SK-N-SH (cell line): ENCODE results near the gene DSTN. TPM values are rescaled to one million over a fixed set of nuclear protein-coding genes. Genes with fewer than 3 reads are reported as not detected.

ENCODE experiments used
- CTCF ChIA-PET: fragments of 300-600, 350-600 bp; formaldehyde crosslinking; extraction: SDS; loops from one replicate; lab custom pipeline; 2021; lab: Yijun Ruan, JAX
- POLR2A ChIA-PET: fragments of 350-600 bp; sonication (Branson Sonifier 250); formaldehyde crosslinking; extraction: SDS; loops from one replicate; lab custom pipeline; 2020; ENCODE audit warnings: antibody characterized with exemption, inconsistent platforms; lab: Yijun Ruan, JAX
- DNase-seq: peaks from one replicate; pipeline ENCODE4 v3.0.0; 2012
- H2AFZ ChIP-seq: fragments of 200-600 bp; sonication (generic); 2 replicates; pipeline ENCODE4 v1.8.1; 2016; ENCODE audit warnings: antibody characterized with exemption, mild to moderate bottlenecking, low read depth
- H3F3A ChIP-seq: fragments of 200-600 bp; sonication (generic); replicated peaks from 2 replicates; pipeline ENCODE3; 2016; ENCODE audit warnings: antibody characterized with exemption, mild to moderate bottlenecking; ENCODE audit not compliant: insufficient read depth
- H3K27ac ChIP-seq, 2 experiments: fragments of 200-500 bp in 1 of 2; fragments of 200-600 bp in 1 of 2; sonication (Bioruptor generic) in 1 of 2; sonication (generic), shearing (Covaris generic) in 1 of 2; 2 replicates each; pipeline versions ENCODE4 v1.5.1 to v1.6.1; 2014 to 2016; ENCODE audit warnings: low read depth in 2 of 2, inconsistent platforms in 1 of 2, low read length in 1 of 2, mild to moderate bottlenecking in 1 of 2, mixed read lengths in 1 of 2
- H3K27me3 ChIP-seq: fragments of 200-600 bp; sonication (generic), shearing (Covaris generic); 2 replicates; pipeline ENCODE4 v1.6.1; 2016; ENCODE audit warnings: mixed run types; ENCODE audit not compliant: insufficient read depth
- H3K36me3 ChIP-seq, 2 experiments: fragments of 200-500 bp in 1 of 2; fragments of 200-600 bp in 1 of 2; sonication (Bioruptor generic) in 1 of 2; sonication (generic) in 1 of 2; replicated peaks in 1 of 2; 2 replicates each; pipeline versions ENCODE3 to v1.5.1; 2014 to 2016; ENCODE audit warnings: low read length in 1 of 2, mild to moderate bottlenecking in 1 of 2; ENCODE audit not compliant: insufficient read depth in 2 of 2, control insufficient read depth in 1 of 2
- H3K4me1 ChIP-seq, 2 experiments: fragments of 200-500 bp in 1 of 2; fragments of 200-600 bp in 1 of 2; sonication (Bioruptor generic) in 1 of 2; sonication (generic), shearing (Covaris generic) in 1 of 2; 2 replicates each; pipeline versions ENCODE4 v1.5.1 to v1.6.1; 2014 to 2016; ENCODE audit warnings: low read depth in 1 of 2, low read length in 1 of 2, mixed run types in 1 of 2; ENCODE audit not compliant: insufficient read depth in 2 of 2, control insufficient read depth in 1 of 2
- H3K4me2 ChIP-seq: fragments of 200-600 bp; sonication (generic), shearing (Covaris generic); 2 replicates; pipeline ENCODE4 v1.6.1; 2017; ENCODE audit warnings: mixed run types
- H3K4me3 ChIP-seq, 2 experiments: fragments of 200-500 bp in 1 of 2; fragments of 200-600 bp in 1 of 2; sonication (Bioruptor generic) in 1 of 2; sonication (generic), shearing (Covaris generic) in 1 of 2; 2 replicates each; pipeline versions ENCODE4 v1.5.1 to v1.8.1; 2014 to 2016; ENCODE audit warnings: low read depth in 2 of 2, inconsistent platforms in 1 of 2, low read length in 1 of 2, mild to moderate bottlenecking in 1 of 2, mixed read lengths in 1 of 2, moderate library complexity in 1 of 2
- H3K79me2 ChIP-seq: fragments of 200-600 bp; sonication (generic); 2 replicates; pipeline ENCODE4 v1.8.1; 2017; ENCODE audit warnings: mild to moderate bottlenecking; ENCODE audit not compliant: insufficient read depth
- H3K9ac ChIP-seq: fragments of 200-600 bp; sonication (generic); 2 replicates; pipeline ENCODE4 v1.6.1; 2017; ENCODE audit warnings: mixed run types
- H3K9me2 ChIP-seq: fragments of 200-600 bp; sonication (generic); 2 replicates; pipeline ENCODE4 v1.6.1; 2017; ENCODE audit warnings: mixed run types
- H3K9me3 ChIP-seq: fragments of 200-600 bp; sonication (generic); 2 replicates; pipeline ENCODE4 v1.6.1; 2017; ENCODE audit warnings: mixed run types, mild to moderate bottlenecking, moderate library complexity
- H4K20me1 ChIP-seq: fragments of 200-600 bp; sonication (generic); 2 replicates; pipeline ENCODE4 v1.6.1; 2017; ENCODE audit warnings: mild to moderate bottlenecking, mixed run types; ENCODE audit not compliant: insufficient read depth
- ELF1 ChIP-seq: IDR thresholded peaks from 2 replicates; pipeline ENCODE4 v1.4.0; 2012
- EZH2phosphoT487 ChIP-seq: fragments of 200-600 bp; sonication (generic); IDR thresholded peaks from 2 replicates; pipeline ENCODE4 v1.6.1; 2017; ENCODE audit warnings: low read depth, mixed run types, mild to moderate bottlenecking, antibody characterized with exemption, moderate library complexity, borderline replicate concordance
- FOSL2 ChIP-seq: IDR thresholded peaks from 2 replicates; pipeline ENCODE4 v1.4.0; 2012; ENCODE audit warnings: low read depth, mild to moderate bottlenecking, moderate library complexity, borderline replicate concordance
- FOXJ3 ChIP-seq: sonication (generic); formaldehyde crosslinking; IDR thresholded peaks from 2 replicates; pipeline ENCODE4 v1.5.1; 2020; ENCODE audit warnings: mild to moderate bottlenecking, missing genetic modification reagents
- FOXM1 ChIP-seq: IDR thresholded peaks from 2 replicates; pipeline ENCODE4 v1.4.0; 2012; ENCODE audit warnings: low read depth, mild to moderate bottlenecking
- GABPA ChIP-seq: IDR thresholded peaks from 2 replicates; pipeline ENCODE4 v1.4.0; 2012; ENCODE audit warnings: low read depth, mild to moderate bottlenecking
- GATA2 ChIP-seq: sonication (generic); formaldehyde crosslinking; IDR thresholded peaks from 2 replicates; pipeline ENCODE4 v1.5.0; 2020; ENCODE audit warnings: mild to moderate bottlenecking, missing genetic modification reagents
- JUND ChIP-seq: IDR thresholded peaks from 2 replicates; pipeline ENCODE4 v1.4.0; 2012
- MEF2A ChIP-seq: IDR thresholded peaks from 2 replicates; pipeline ENCODE4 v1.4.0; 2012; ENCODE audit warnings: low read depth, borderline replicate concordance
- NFIC ChIP-seq: IDR thresholded peaks from 2 replicates; pipeline ENCODE4 v1.4.0; 2012; ENCODE audit warnings: borderline replicate concordance
- NRF1 ChIP-seq: IDR thresholded peaks from 2 replicates; pipeline ENCODE4 v1.6.1; 2012; ENCODE audit warnings: low read depth, mild to moderate bottlenecking, low read length
- RAD21 ChIP-seq: IDR thresholded peaks from 2 replicates; pipeline ENCODE4 v1.6.1; 2012; ENCODE audit warnings: mild to moderate bottlenecking, low read length
- RCOR1 ChIP-seq: fragments of 150-350 bp; IDR thresholded peaks from 2 replicates; pipeline ENCODE4 v1.6.1; 2017; ENCODE audit warnings: antibody characterized with exemption, low read length
- SIN3A ChIP-seq: IDR thresholded peaks from 2 replicates; pipeline ENCODE4 v1.6.1; 2012; ENCODE audit warnings: low read depth, mild to moderate bottlenecking, low read length, moderate library complexity, borderline replicate concordance
- SMC3 ChIP-seq: IDR thresholded peaks from 2 replicates; pipeline ENCODE4 v1.6.1; 2012; ENCODE audit warnings: low read depth, low read length, improper control_type of control experiment
- TAF1 ChIP-seq: IDR thresholded peaks from 2 replicates; pipeline ENCODE4 v1.6.1; 2012; ENCODE audit warnings: low read depth, mild to moderate bottlenecking, low read length, moderate library complexity, borderline replicate concordance
- TEAD4 ChIP-seq: IDR thresholded peaks from 2 replicates; pipeline ENCODE4 v1.4.0; 2012; ENCODE audit warnings: mild to moderate bottlenecking, borderline replicate concordance; ENCODE audit not compliant: insufficient read depth
- USF1 ChIP-seq: IDR thresholded peaks from 2 replicates; pipeline ENCODE4 v1.4.0; 2012; ENCODE audit warnings: low read depth, borderline replicate concordance
- USF2 ChIP-seq: fragments of 150-350 bp; IDR thresholded peaks from 2 replicates; pipeline ENCODE4 v1.6.1; 2017; ENCODE audit warnings: antibody characterized with exemption, low read length, low read depth, borderline replicate concordance
- ZBTB33 ChIP-seq: IDR thresholded peaks from 2 replicates; pipeline ENCODE4 v1.4.0; 2012; ENCODE audit warnings: low read depth, borderline replicate concordance
- whole genome bisulfite sequencing: methylation state at CpG from one replicate; pipeline ENCODE4 v1.1.6; 2017; ENCODE audit warnings: low lambda C conversion rate; 5-methylcytosine and 5-hydroxymethylcytosine counted together
- polyA plus RNA-seq, 3 experiments: library from polyadenylated mRNA; depleted of rRNA; stranded (reverse); fragments of >200 nt; gene quantifications; 2 replicates each; pipeline ENCODE4 v1.2.3, GENCODE V29; 2012
- TF ChIP-seq, protein P1 (sequence below): fragments of 150-350 bp; IDR thresholded peaks from 2 replicates; pipeline ENCODE4 v1.6.1; 2016; ENCODE audit warnings: mild to moderate bottlenecking, low read depth, low read length
- TF ChIP-seq, protein P2 (sequence below): IDR thresholded peaks from 2 replicates; pipeline ENCODE4; 2012

Gene DSTN
- polyA plus RNA-seq, 1 of the 3 experiments (the other 2 are of a cell fraction): 167 TPM

- TF ChIP-seq, protein P1, sequence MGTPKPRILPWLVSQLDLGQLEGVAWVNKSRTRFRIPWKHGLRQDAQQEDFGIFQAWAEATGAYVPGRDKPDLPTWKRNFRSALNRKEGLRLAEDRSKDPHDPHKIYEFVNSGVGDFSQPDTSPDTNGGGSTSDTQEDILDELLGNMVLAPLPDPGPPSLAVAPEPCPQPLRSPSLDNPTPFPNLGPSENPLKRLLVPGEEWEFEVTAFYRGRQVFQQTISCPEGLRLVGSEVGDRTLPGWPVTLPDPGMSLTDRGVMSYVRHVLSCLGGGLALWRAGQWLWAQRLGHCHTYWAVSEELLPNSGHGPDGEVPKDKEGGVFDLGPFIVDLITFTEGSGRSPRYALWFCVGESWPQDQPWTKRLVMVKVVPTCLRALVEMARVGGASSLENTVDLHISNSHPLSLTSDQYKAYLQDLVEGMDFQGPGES: no peak
- TF ChIP-seq NRF1 (no peak), NFIC (no peak), FOXJ3 (CRISPR knock-in tag) (no peak)
Observed at GRCh38 chr20:17555106-17555505, 14.8 kb upstream of the DSTN start (continued).

DNA sequence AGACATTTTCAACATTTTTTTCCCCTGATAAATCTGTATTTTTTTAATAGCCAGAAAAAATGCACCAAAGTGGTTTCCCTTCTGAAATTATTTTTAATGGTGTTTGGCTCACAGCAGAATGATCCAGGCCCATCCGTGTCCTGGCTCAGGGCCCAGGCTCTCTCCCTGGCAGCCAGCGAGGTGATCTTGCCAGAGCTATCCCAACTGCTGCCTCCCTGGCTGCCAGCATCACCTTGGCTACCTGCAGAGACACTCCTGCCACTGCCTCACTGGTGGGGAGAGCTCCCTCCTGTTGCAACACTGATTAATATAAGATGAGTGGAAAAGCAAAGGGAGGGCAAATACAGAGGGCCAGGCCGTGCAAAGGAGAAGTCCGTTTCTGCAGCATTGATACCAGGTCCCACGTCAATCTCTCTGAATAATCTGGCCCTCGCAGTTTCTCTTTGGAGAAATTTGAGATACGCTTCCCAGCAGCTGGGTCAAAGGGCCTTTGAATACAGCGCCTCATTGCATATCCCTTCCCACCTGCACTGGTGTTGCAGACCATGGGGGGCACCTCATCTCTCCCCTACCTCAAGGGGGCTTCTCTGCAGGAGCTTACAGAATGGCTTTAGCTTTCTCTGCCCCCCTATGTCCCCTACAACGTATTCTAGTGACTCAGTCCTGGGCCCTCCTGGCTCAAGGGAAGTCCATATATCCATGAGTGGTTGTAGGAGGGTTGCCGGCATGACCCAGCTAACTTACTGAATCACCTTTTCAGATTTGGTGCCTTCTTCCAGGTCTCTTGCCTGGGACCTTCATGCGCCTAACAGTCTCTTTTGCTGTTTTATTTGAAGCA is 12.8 kb upstream of the DSTN start:
- peak overlapping the region; percentile 83 for H3K9ac ChIP-seq
- H3K79me2 ChIP-seq: peaks cover 7% of the 10 kb centered on the region; the same call in 1 of the 2 replicates
- no peaks in the 10 kb centered on the region for H3K27me3 ChIP-seq
- peak overlapping the region; percentile 84 to 100 for H3K27ac ChIP-seq
- H2AFZ ChIP-seq: no peak overlapping the region
- H3K4me3 ChIP-seq: peak overlapping the region in 1 of 2 experiments; percentile 8; a peak in 1 of 4 replicates
- WGBS: 37% methylated on average over 11 of the region's 11 CpGs
- no peaks in the 10 kb centered on the region for H3K9me2 ChIP-seq
- H3K4me1 ChIP-seq: peaks cover 7 to 16% of the 10 kb centered on the region in 2 experiments; a peak in 3 of 4 replicates
- H3K4me2 ChIP-seq: peak overlapping the region; percentile 64
- POLR2A ChIA-PET: no interaction called here
- CTCF ChIA-PET: interaction anchor here (1.0 to 1.4 kb wide), 3 partner anchors 13 to 125 kb away, joined by 3 to 6 read pairs (median 4); partner anchors contain the start of genes DSTN and RRBP1
- H3K9me3 ChIP-seq: no peaks in the 10 kb centered on the region
- H4K20me1 ChIP-seq: no peaks in the 10 kb centered on the region
- peaks cover 39% of the 10 kb centered on the region for H3F3A ChIP-seq
- DNase-seq: peak; percentile 53
- no peaks in the 10 kb centered on the region for H3K36me3 ChIP-seq
- TF ChIP-seq, protein P2, sequence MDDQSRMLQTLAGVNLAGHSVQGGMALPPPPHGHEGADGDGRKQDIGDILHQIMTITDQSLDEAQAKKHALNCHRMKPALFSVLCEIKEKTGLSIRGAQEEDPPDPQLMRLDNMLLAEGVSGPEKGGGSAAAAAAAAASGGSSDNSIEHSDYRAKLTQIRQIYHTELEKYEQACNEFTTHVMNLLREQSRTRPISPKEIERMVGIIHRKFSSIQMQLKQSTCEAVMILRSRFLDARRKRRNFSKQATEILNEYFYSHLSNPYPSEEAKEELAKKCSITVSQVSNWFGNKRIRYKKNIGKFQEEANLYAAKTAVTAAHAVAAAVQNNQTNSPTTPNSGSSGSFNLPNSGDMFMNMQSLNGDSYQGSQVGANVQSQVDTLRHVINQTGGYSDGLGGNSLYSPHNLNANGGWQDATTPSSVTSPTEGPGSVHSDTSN: 0 out of 2 replicates have a peak, but pooled peaks have one; percentile 36
- TF ChIP-seq TAF1: no peak
- TF ChIP-seq FOXM1: no peak
- TF ChIP-seq JUND: no peak
- no peak for TF ChIP-seq NRF1
- peak; percentile 94 for TF ChIP-seq NFIC
- TF ChIP-seq EZH2phosphoT487: no peak
- TF ChIP-seq RCOR1: no peak
- TF ChIP-seq, protein P1: no peak
- TF ChIP-seq SMC3: no peak
- TF ChIP-seq GATA2 (CRISPR knock-in tag): no peak
- TF ChIP-seq FOSL2: no peak; the same call in 1 of the 2 replicates
- TF ChIP-seq RAD21: no peak
- no peak for TF ChIP-seq FOXJ3 (CRISPR knock-in tag)
- TF ChIP-seq GABPA: no peak
- no peak for TF ChIP-seq MEF2A
- TF ChIP-seq ELF1: no peak
- TF ChIP-seq SIN3A: 0 out of 2 replicates have a peak, but pooled peaks have one; percentile 17
- TF ChIP-seq TEAD4: 0 out of 2 replicates have a peak, but pooled peaks have one; percentile 22
- TF ChIP-seq USF2: no peak
- no peak for TF ChIP-seq ZBTB33
- no peak for TF ChIP-seq USF1
